HepG2 (cell line): ENCODE results near the gene ZNF341. TPM values are rescaled to one million over a fixed set of nuclear protein-coding genes. Genes with fewer than 3 reads are reported as not detected.

Source experiments
- BORCS8-MEF2B ChIP-seq: sonication (generic); formaldehyde crosslinking; IDR thresholded peaks from 2 replicates; pipeline ENCODE4 v1.8.0; 2022; ENCODE audit warnings: mild to moderate bottlenecking, missing genetic modification reagents
- CREB1 ChIP-seq, 2 experiments: fragments of 450-650 bp in 1 of 2; IDR thresholded peaks; 2 replicates each; pipeline ENCODE4 v1.6.1; 2016 to 2017; ENCODE audit warnings: control low read depth in 1 of 2, mild to moderate bottlenecking in 1 of 2, missing compliant biosample characterization in 1 of 2, missing genetic modification characterization in 1 of 2
- FOXA3 ChIP-seq: IDR thresholded peaks from 2 replicates; pipeline ENCODE4 v1.6.1; 2016; ENCODE audit warnings: missing genetic modification reagents, missing compliant biosample characterization
- GATA4 ChIP-seq: sonication (generic); IDR thresholded peaks from 2 replicates; pipeline ENCODE4 v1.6.1; 2016; ENCODE audit warnings: antibody characterized with exemption, low read depth, borderline replicate concordance
- IKZF4 ChIP-seq: sonication (generic); formaldehyde crosslinking; IDR thresholded peaks from 2 replicates; pipeline ENCODE4 v1.5.1; 2020; ENCODE audit warnings: borderline replicate concordance, mild to moderate bottlenecking, low read depth, missing genetic modification reagents; ENCODE audit errors: not compliant biosample characterization
- MED1 ChIP-seq: sonication (generic); formaldehyde crosslinking; IDR thresholded peaks from 2 replicates; pipeline ENCODE4 v1.4.0; 2020; ENCODE audit warnings: missing genetic modification reagents
- NR2F6 ChIP-seq, 2 experiments: IDR thresholded peaks; 2 replicates each; pipeline ENCODE4 v1.6.1; 2016; ENCODE audit warnings: antibody characterized with exemption in 1 of 2, mild to moderate bottlenecking in 1 of 2
- RAD21 ChIP-seq: fragments of 450-650 bp; formaldehyde crosslinking; IDR thresholded peaks from 2 replicates; pipeline ENCODE4 v1.5.0; 2020; ENCODE audit warnings: mild to moderate bottlenecking
- STAG1 ChIP-seq: sonication (generic); formaldehyde crosslinking; IDR thresholded peaks from 2 replicates; pipeline ENCODE4 v1.4.0; 2020; ENCODE audit warnings: missing genetic modification reagents
- ZBTB3 ChIP-seq: sonication (generic); formaldehyde crosslinking; IDR thresholded peaks from 2 replicates; pipeline ENCODE4 v1.4.0; 2020; ENCODE audit warnings: low read depth, mild to moderate bottlenecking, moderate library complexity, missing genetic modification reagents, borderline replicate concordance
- ZMYM2 ChIP-seq: sonication (generic); formaldehyde crosslinking; IDR thresholded peaks from 2 replicates; pipeline ENCODE4 v1.8.0; 2022; ENCODE audit warnings: mild to moderate bottlenecking, missing genetic modification reagents
- ZNF124 ChIP-seq: sonication (generic); formaldehyde crosslinking; IDR thresholded peaks from 2 replicates; pipeline ENCODE4 v1.4.0; 2020; ENCODE audit warnings: missing genetic modification reagents
- ZNF350 ChIP-seq: sonication (generic); formaldehyde crosslinking; IDR thresholded peaks from 2 replicates; pipeline ENCODE4 v1.4.0; 2020; ENCODE audit warnings: mild to moderate bottlenecking, low read depth, missing genetic modification reagents, borderline replicate concordance
- ZSCAN31 ChIP-seq: sonication (generic); formaldehyde crosslinking; IDR thresholded peaks from 2 replicates; pipeline ENCODE4 v1.5.0; 2020; ENCODE audit warnings: low read depth, mild to moderate bottlenecking, missing genetic modification reagents
- polyA plus RNA-seq, 8 experiments: library from polyadenylated mRNA; depleted of rRNA in 3 of 8; stranded (reverse) in 7 of 8; unstranded in 1 of 8; fragments of >200 nt; fragmentation: Illumina TruSeq in 4 of 8; extraction: Trizol in 4 of 8; gene quantifications; 2 replicates each; pipeline versions ENCODE4 v1.2.1 to v1.2.3, GENCODE V29; 2011 to 2016; ENCODE audit warnings: low read depth in 4 of 8, missing spikeins in 1 of 8, mixed read lengths in 1 of 8; ENCODE audit not compliant: insufficient read depth in 1 of 8
- total RNA-seq, 5 experiments: library from RNA; depleted of rRNA; stranded (reverse); fragments of >200 nt; fragmentation: Illumina TruSeq; extraction: Trizol; gene quantifications; 2 replicates each; pipeline ENCODE4 v1.2.3, GENCODE V29; 2016; ENCODE audit warnings: low read depth in 1 of 5
- TF ChIP-seq, protein P1 (sequence below), 2 experiments: sonication (generic) in 1 of 2; formaldehyde crosslinking in 1 of 2; IDR thresholded peaks; 2 replicates each; pipeline versions ENCODE4 v1.6.1 to v1.9.0; 2014 to 2022; ENCODE audit warnings: antibody characterized with exemption in 1 of 2, borderline replicate concordance in 1 of 2, inconsistent platforms in 1 of 2, low read depth in 1 of 2, missing genetic modification reagents in 1 of 2
- TF ChIP-seq, protein P2 (sequence below): sonication (generic); IDR thresholded peaks from 2 replicates; pipeline ENCODE4 v1.6.1; 2016; ENCODE audit warnings: low read depth, borderline replicate concordance
- TF ChIP-seq, protein P3 (sequence below): sonication (generic); formaldehyde crosslinking; IDR thresholded peaks from 2 replicates; pipeline ENCODE4 v1.4.0; 2020; ENCODE audit warnings: mild to moderate bottlenecking, low read depth, missing genetic modification reagents
- TF ChIP-seq, protein P4 (sequence below): sonication (generic); formaldehyde crosslinking; IDR thresholded peaks from 2 replicates; pipeline ENCODE4 v1.8.0; 2022; ENCODE audit warnings: mild to moderate bottlenecking, missing genetic modification reagents; ENCODE audit not compliant: insufficient replicate concordance

The ZNF341 gene
- total and polyA plus RNA-seq, 2 of the 13 experiments (the other 11 are each of a cell fraction or from before 2014, with no cell fraction given): 1.1 to 2.2 TPM

DNA sequence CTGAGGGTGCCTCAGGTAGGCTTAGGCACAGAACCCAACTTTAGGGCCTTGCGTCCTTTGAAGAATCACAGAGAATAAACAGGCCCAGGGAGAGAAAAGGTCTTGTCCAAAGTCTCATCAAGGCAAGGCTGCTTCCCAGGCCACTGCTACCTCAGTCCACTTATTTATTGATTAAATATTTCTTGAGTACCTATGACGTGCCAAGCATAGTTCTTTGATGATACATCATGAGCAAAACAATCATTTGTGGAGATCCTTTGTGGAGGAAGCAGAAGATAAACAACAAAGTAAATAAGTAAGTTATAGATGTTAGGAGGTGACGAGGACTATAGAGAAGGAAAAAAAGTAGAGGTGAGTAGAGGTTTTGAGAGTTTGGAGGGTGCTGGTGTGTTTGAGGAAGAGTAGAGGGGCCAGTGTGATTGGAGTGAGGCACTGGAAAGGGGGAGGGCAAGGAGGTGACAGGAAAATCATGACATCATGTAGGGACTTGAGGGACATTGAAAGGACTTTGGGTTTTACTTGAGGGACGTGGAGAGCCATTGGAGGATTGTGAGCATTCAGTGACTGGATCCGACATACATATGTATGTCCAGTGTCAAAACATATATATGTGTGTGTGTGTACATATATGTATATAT lies 65.2 kb downstream of the ZNF341 start (continued):
- TF ChIP-seq, protein P1, sequence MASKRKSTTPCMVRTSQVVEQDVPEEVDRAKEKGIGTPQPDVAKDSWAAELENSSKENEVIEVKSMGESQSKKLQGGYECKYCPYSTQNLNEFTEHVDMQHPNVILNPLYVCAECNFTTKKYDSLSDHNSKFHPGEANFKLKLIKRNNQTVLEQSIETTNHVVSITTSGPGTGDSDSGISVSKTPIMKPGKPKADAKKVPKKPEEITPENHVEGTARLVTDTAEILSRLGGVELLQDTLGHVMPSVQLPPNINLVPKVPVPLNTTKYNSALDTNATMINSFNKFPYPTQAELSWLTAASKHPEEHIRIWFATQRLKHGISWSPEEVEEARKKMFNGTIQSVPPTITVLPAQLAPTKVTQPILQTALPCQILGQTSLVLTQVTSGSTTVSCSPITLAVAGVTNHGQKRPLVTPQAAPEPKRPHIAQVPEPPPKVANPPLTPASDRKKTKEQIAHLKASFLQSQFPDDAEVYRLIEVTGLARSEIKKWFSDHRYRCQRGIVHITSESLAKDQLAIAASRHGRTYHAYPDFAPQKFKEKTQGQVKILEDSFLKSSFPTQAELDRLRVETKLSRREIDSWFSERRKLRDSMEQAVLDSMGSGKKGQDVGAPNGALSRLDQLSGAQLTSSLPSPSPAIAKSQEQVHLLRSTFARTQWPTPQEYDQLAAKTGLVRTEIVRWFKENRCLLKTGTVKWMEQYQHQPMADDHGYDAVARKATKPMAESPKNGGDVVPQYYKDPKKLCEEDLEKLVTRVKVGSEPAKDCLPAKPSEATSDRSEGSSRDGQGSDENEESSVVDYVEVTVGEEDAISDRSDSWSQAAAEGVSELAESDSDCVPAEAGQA (IDR thresholded peaks at IDR 0.05; ENCODE audit: low read depth): no peak
- TF ChIP-seq, protein P1 (CRISPR knock-in tag; IDR thresholded peaks at IDR 0.05; ENCODE audit: borderline replicate concordance): no peak
- TF ChIP-seq ZNF124 (no peak), FOXA3 (CRISPR knock-in tag) (peak; percentile 46; the same call in 1 of the 2 replicates), BORCS8-MEF2B (CRISPR knock-in tag) (no peak), ZMYM2 (CRISPR knock-in tag) (no peak), ZSCAN31 (CRISPR knock-in tag) (no peak), IKZF4 (CRISPR knock-in tag) (no peak), MED1 (CRISPR knock-in tag) (no peak), STAG1 (no peak), ZBTB3 (CRISPR knock-in tag) (no peak), CREB1 (IDR thresholded peaks at IDR 0.05) (peak; percentile 84), CREB1 (CRISPR knock-in tag; IDR thresholded peaks at IDR 0.05) (no peak), RAD21 (CRISPR knock-in tag) (no peak), NR2F6 (IDR thresholded peaks at IDR 0.05) (no peak), NR2F6 (CRISPR knock-in tag; IDR thresholded peaks at IDR 0.05) (no peak), GATA4 (no peak), ZNF350 (0 out of 2 replicates have a peak, but pooled peaks have one; percentile 32)
- TF ChIP-seq, protein P2, sequence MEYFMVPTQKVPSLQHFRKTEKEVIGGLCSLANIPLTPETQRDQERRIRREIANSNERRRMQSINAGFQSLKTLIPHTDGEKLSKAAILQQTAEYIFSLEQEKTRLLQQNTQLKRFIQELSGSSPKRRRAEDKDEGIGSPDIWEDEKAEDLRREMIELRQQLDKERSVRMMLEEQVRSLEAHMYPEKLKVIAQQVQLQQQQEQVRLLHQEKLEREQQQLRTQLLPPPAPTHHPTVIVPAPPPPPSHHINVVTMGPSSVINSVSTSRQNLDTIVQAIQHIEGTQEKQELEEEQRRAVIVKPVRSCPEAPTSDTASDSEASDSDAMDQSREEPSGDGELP: no peak
- TF ChIP-seq, protein P3, sequence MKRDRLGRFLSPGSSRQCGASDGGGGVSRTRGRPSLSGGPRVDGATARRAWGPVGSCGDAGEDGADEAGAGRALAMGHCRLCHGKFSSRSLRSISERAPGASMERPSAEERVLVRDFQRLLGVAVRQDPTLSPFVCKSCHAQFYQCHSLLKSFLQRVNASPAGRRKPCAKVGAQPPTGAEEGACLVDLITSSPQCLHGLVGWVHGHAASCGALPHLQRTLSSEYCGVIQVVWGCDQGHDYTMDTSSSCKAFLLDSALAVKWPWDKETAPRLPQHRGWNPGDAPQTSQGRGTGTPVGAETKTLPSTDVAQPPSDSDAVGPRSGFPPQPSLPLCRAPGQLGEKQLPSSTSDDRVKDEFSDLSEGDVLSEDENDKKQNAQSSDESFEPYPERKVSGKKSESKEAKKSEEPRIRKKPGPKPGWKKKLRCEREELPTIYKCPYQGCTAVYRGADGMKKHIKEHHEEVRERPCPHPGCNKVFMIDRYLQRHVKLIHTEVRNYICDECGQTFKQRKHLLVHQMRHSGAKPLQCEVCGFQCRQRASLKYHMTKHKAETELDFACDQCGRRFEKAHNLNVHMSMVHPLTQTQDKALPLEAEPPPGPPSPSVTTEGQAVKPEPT (CRISPR knock-in tag): no peak
- TF ChIP-seq, protein P4, sequence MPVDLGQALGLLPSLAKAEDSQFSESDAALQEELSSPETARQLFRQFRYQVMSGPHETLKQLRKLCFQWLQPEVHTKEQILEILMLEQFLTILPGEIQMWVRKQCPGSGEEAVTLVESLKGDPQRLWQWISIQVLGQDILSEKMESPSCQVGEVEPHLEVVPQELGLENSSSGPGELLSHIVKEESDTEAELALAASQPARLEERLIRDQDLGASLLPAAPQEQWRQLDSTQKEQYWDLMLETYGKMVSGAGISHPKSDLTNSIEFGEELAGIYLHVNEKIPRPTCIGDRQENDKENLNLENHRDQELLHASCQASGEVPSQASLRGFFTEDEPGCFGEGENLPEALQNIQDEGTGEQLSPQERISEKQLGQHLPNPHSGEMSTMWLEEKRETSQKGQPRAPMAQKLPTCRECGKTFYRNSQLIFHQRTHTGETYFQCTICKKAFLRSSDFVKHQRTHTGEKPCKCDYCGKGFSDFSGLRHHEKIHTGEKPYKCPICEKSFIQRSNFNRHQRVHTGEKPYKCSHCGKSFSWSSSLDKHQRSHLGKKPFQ: no peak
